SK-N-SH treated with all-trans-retinoic acid at 6 μM for 48 hours (cell line): Measurements from ENCODE around the gene PTPRN2.

Experiments used
- ARNTL ChIP-seq: fragments of 450-650 bp; formaldehyde crosslinking; IDR thresholded peaks from 2 replicates; pipeline ENCODE4 v1.5.0; 2020; ENCODE audit warnings: low read depth, mild to moderate bottlenecking, moderate library complexity, borderline replicate concordance
- BACH2 ChIP-seq: fragments of 250-450 bp; sonication (Bioruptor Pico); IDR thresholded peaks from 2 replicates; pipeline ENCODE4 v1.9.0; 2021; ENCODE audit warnings: mild to moderate bottlenecking, borderline replicate concordance
- GLIS3 ChIP-seq: fragments of 250-450 bp; sonication (Bioruptor Pico); IDR thresholded peaks from 2 replicates; pipeline ENCODE4 v1.5.0; 2020; ENCODE audit warnings: mild to moderate bottlenecking, moderate library complexity
- ISL1 ChIP-seq: fragments of 250-450 bp; sonication (Bioruptor Pico); IDR thresholded peaks from 2 replicates; pipeline ENCODE4 v2.1.2; 2022; ENCODE audit warnings: mild to moderate bottlenecking, moderate library complexity
- PATZ1 ChIP-seq: fragments of 250-450 bp; sonication (Bioruptor Pico); IDR thresholded peaks from 2 replicates; pipeline ENCODE4 v1.8.0; 2020; ENCODE audit warnings: mild to moderate bottlenecking, moderate library complexity, borderline replicate concordance
- POU6F1 ChIP-seq: fragments of 250-450 bp; sonication (Bioruptor Pico); IDR thresholded peaks from 2 replicates; pipeline ENCODE4 v1.8.0; 2021; ENCODE audit warnings: low read depth, mild to moderate bottlenecking, moderate library complexity, borderline replicate concordance
- PPARA ChIP-seq: fragments of 250-450 bp; sonication (Bioruptor Pico); IDR thresholded peaks from 2 replicates; pipeline ENCODE4 v1.5.0; 2020; ENCODE audit warnings: mild to moderate bottlenecking, borderline replicate concordance
- TSHZ2 ChIP-seq: fragments of 250-450 bp; sonication (Bioruptor Pico); IDR thresholded peaks from 2 replicates; pipeline ENCODE4 v1.5.0; 2020; ENCODE audit warnings: mild to moderate bottlenecking, moderate library complexity
- ZFP3 ChIP-seq: fragments of 250-450 bp; sonication (Bioruptor Pico); IDR thresholded peaks from 2 replicates; pipeline ENCODE4 v1.5.0; 2020; ENCODE audit warnings: mild to moderate bottlenecking, moderate library complexity
- ZFP30 ChIP-seq: fragments of 450-650 bp; formaldehyde crosslinking; IDR thresholded peaks from 2 replicates; pipeline ENCODE4 v1.5.0; 2022; ENCODE audit warnings: mild to moderate bottlenecking, moderate library complexity
- ZNF565 ChIP-seq: fragments of 450-650 bp; formaldehyde crosslinking; conservative IDR thresholded peaks from 2 replicates; pipeline ENCODE4 v1.5.0; 2020; ENCODE audit warnings: low read depth, mild to moderate bottlenecking, moderate library complexity
- ZNF8 ChIP-seq: fragments of 450-650 bp; formaldehyde crosslinking; IDR thresholded peaks from 2 replicates; pipeline ENCODE4 v1.5.0; 2020; ENCODE audit warnings: mild to moderate bottlenecking, moderate library complexity

GRCh38 chr7:157826566-157826965 is 761.1 kb downstream of the PTPRN2 start:
- TF ChIP-seq ISL1 (CRISPR knock-in tag) (no peak), ZNF565 (no peak), ZFP30 (CRISPR knock-in tag) (no peak), PATZ1 (CRISPR knock-in tag) (no peak), TSHZ2 (no peak), ZNF8 (no peak), ARNTL (CRISPR knock-in tag) (no peak), ZFP3 (no peak), GLIS3 (no peak), PPARA (CRISPR knock-in tag) (no peak), BACH2 (no peak), POU6F1 (CRISPR knock-in tag) (no peak)
